GM12878 (cell line): ENCODE results near the gene PHKB.

Experiments
- ATF2 ChIP-seq: IDR thresholded peaks from 2 replicates; pipeline ENCODE4 v1.6.1; 2012; ENCODE audit warnings: low read length, inconsistent platforms
- CBX5 ChIP-seq: sonication (generic); IDR thresholded peaks from 2 replicates; pipeline ENCODE4 v1.6.1; 2016; ENCODE audit warnings: low read depth, moderate library complexity, mild to moderate bottlenecking, inconsistent platforms
- ELK1 ChIP-seq: IDR thresholded peaks from 2 replicates; pipeline ENCODE4 v1.6.1; 2012; ENCODE audit warnings: low read depth, low read length, improper control_type of control experiment
- GABPA ChIP-seq: IDR thresholded peaks from 2 replicates; pipeline ENCODE4 v1.6.1; 2014; ENCODE audit warnings: antibody characterized with exemption, low read depth, mild to moderate bottlenecking, inconsistent platforms
- POLR2A ChIP-seq: IDR thresholded peaks from 2 replicates; pipeline ENCODE4 v1.6.1; 2011; ENCODE audit warnings: low read depth, mild to moderate bottlenecking, low read length
- YY1 ChIP-seq: IDR thresholded peaks from 2 replicates; pipeline ENCODE4 v1.6.1; 2011; ENCODE audit warnings: low read depth, mild to moderate bottlenecking, low read length
- ZNF217 ChIP-seq: fragments of 450-650 bp; IDR thresholded peaks from 2 replicates; pipeline ENCODE4 v1.6.1; 2017; ENCODE audit warnings: antibody characterized with exemption, mild to moderate bottlenecking
- TF ChIP-seq, protein P1 (sequence below), 3 experiments: IDR thresholded peaks in 2 of 3; conservative IDR thresholded peaks in 1 of 3; 2 replicates each; pipeline ENCODE4 v1.5.1; 2011; ENCODE audit warnings: low read depth in 3 of 3, low read length in 3 of 3, mild to moderate bottlenecking in 3 of 3, control low read depth in 2 of 3, moderate library complexity in 2 of 3, inconsistent platforms in 1 of 3, mixed read lengths in 1 of 3; ENCODE audit not compliant: control insufficient read depth in 2 of 3, insufficient read depth in 1 of 3; ENCODE audit errors: extremely low read depth in 1 of 3
- TF ChIP-seq, protein P2 (sequence below): IDR thresholded peaks from 2 replicates; pipeline ENCODE4 v1.6.1; 2011; ENCODE audit warnings: low read depth, mild to moderate bottlenecking, low read length, moderate library complexity, borderline replicate concordance; ENCODE audit errors: extremely low read depth

DNA sequence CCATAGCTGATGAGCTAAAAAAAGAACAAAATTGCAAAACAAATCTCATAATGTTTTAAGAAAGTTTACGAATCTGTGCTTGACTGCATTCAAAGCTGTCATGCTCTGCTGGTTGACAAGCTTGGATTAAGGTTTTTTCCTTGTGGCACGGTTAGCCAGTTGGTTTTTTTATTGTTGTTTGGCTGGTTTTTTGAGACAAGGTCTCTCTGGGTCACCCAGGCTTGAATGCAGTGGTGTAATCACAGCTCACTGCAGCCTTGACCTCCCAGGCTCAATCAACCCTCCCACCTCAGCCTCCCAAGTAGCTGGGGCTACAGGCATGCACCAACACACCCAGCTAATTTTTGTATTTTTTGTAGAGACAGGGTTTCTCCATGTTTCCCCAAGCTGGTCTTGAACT is 45.7 kb downstream of the PHKB start:
- TF ChIP-seq, protein P1, sequence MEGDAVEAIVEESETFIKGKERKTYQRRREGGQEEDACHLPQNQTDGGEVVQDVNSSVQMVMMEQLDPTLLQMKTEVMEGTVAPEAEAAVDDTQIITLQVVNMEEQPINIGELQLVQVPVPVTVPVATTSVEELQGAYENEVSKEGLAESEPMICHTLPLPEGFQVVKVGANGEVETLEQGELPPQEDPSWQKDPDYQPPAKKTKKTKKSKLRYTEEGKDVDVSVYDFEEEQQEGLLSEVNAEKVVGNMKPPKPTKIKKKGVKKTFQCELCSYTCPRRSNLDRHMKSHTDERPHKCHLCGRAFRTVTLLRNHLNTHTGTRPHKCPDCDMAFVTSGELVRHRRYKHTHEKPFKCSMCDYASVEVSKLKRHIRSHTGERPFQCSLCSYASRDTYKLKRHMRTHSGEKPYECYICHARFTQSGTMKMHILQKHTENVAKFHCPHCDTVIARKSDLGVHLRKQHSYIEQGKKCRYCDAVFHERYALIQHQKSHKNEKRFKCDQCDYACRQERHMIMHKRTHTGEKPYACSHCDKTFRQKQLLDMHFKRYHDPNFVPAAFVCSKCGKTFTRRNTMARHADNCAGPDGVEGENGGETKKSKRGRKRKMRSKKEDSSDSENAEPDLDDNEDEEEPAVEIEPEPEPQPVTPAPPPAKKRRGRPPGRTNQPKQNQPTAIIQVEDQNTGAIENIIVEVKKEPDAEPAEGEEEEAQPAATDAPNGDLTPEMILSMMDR (IDR thresholded peaks at IDR 0.05 in 2 of 3, conservative IDR thresholded peaks at IDR 0.05 in 1 of 3; ENCODE audit: control insufficient read depth in 2 of 3, extremely low read depth in 1 of 3, insufficient read depth in 1 of 3, low read depth in 3 of 3, low read length in 3 of 3): no peak
- TF ChIP-seq ZNF217 (no peak), ATF2 (no peak), ELK1 (no peak), CBX5 (no peak), YY1 (no peak), POLR2A (no peak), GABPA (no peak)
- TF ChIP-seq, protein P2, sequence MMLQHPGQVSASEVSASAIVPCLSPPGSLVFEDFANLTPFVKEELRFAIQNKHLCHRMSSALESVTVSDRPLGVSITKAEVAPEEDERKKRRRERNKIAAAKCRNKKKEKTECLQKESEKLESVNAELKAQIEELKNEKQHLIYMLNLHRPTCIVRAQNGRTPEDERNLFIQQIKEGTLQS: no peak
